ENCODE results near the gene GHSR.
"Not testable (repeated sequence)": the region's sequence is repeated elsewhere in the genome, so short reads cannot be mapped to it uniquely, and the experiment has no call there.

GHSR gene

DNA sequence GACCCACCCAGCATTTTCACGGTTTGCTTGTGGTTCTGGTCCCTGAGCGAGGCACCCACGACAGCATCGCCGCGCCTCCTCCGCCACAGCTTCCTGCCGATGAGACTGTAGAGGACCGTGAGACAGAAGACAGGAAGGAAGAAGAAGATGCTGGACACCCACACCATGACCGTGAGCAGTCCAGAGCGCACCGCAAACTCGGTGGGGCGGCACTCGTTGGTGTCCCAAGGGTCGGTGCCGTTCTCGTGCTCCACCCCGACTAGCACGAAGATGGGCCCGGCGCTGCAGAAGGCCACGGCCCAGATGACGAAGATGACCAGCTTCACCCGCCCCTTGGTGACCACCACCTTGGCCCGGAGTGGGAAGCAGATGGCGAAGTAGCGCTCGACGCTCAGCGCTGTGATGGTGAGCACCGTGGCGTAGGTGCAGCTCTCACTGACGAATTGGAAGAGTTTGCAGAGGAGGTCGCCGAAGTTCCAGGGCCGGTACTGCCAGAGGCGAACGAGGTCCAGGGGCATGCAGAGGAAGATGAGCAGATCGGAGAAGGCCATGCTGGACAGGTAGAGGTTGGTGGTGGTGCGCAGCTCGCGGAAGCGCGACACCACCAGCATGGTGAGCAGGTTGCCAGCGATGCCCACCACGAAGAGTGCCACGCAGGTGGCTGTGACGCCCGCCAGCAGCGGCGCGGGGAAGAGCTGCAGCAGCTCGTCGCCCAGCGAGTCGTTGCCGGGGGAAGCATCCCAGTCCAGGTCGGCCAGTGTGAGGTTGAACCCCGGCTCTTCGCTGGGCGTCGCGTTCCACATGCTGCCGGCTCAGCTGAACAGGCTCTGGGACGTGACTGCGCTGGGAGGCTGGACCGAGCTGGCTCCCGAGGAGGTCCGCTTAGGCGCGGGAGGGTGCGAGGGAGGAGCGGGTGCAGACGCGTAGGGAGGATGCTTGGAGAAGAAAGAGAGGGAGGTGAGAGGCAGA, at the start of gene GHSR:
GHSR (minus strand) TSS at position 846 of the 969 bp plus-strand sequence; CDS start at position 803, 43 bp downstream.
- peak in 6 of 42 donors; percentile 2 to 12 (median 6) for DNase-seq
- intact Hi-C loops (cut with DNase I), result no loop called here

DNA sequence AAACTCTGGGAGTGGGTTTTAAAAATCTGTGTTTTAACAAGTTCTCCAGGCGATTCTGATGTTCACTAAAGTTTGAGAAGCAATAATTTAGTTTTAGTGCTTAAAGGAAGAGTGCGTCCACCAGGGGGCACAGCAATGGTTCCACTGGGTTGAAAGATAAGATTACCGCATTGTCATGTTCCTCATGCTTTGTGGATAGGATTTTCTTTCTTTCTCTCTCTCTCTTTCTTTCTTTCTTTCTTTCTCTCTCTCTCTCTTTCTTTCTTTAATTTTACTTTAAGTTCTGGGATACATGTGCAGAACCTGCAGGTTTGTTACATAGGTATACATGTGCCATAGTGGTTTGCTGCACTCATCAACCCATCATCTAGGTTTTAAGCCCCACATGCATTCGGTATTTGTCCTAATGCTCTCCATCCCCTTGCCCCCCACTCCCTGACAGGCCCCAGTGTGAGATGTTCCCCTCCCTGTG, 42.0 kb upstream of the GHSR start:
- intact Hi-C loops (cut with DNase I), result not testable (repeated sequence)
- DNase-seq, result peak; percentile 23 to 86 (median 70)

DNA sequence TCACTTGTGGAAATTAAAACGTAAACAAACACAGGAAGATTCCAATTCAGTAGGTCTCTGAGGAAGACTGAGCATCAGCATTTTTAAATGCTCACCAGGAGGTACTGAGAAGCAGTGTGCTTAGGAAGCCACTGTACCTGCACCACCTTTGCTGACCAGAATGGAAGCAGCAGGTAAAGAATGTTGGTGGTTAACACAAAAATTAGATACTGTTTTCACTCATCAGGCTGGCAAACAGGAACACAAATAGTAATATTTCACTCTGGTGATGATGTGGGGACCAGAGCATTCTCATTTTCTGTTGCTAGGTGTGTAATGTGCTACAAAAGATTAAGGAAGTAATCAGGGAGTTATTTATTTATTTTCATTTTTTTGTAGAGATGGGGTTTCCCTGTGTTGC, 29.9 kb upstream of the GHSR start:
- intact Hi-C loops (cut with DNase I), result no loop called here
- no peak for DNase-seq

GRCh38 chr3:172476347-172476746, 28.1 kb upstream of the GHSR start:
- intact Hi-C loops (cut with DNase I), result no loop called here
- DNase-seq, result no peak

- intact Hi-C loops (cut with DNase I), result no loop called here
Observed at GRCh38 chr3:172475703-172476102, 27.4 kb upstream of the GHSR start.

GRCh38 chr3:172471903-172472302, 23.6 kb upstream of the GHSR start:
- no peak for DNase-seq
- intact Hi-C loops (cut with DNase I), result no loop called here

More at GRCh38 chr3:172475703-172476102, 27.4 kb upstream of the GHSR start:
- no peak for DNase-seq

DNA sequence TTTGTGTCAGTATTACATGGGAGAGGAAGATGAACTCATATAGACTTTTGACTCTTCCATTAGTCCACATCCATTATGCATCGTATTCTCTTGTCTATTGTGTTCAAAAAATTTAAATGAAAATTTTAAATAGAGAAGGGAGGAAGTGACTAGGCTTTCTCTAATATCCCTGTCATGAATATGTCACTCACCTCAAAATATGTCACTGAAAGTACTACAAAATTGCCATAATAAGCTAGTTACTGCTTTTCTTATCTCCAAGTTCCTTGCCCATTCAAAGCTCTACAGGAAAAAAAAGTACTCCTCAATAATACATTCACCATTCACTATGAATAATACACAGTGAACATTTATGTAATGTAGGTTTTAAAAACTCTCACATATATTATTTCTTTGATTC, 22.3 kb upstream of the GHSR start:
- no peak for DNase-seq
- intact Hi-C loops (cut with DNase I), result no loop called here

DNA sequence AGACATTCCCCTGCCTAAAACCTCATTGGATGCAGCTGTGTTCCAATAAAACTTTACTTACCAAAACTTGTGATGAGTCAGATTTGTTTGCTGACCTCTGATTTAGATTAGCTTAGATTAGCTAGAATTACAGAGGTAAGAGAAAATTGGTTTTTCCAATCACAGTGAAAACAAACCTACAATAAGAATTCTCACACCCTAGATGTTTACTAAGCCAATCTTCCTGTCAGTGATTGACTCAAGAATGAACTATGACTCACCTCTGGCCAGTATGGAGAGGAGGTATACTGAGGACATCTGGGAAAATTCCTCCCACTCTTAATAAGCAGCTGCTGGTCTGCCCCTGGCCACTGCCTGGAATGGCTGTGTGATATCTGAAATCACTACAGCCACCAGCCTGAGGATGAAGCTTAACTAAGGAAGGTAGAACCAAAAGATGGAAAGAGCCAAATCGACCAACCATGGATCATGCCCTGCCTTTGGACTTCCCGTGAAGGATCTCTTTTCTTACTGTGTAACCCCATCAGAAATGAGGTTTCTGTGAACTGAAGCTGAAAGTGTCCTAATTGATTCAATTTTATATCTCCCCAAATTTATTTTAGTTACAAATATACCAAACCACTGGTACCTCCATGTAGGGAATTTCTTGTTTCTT, 19.0 kb upstream of the GHSR start:
- no peak for DNase-seq
- intact Hi-C loops (cut with DNase I), result no loop called here

- DNase-seq, result no peak
- intact Hi-C loops (cut with DNase I), result no loop called here
Observed at GRCh38 chr3:172466553-172467130, 18.4 kb upstream of the GHSR start.

DNA sequence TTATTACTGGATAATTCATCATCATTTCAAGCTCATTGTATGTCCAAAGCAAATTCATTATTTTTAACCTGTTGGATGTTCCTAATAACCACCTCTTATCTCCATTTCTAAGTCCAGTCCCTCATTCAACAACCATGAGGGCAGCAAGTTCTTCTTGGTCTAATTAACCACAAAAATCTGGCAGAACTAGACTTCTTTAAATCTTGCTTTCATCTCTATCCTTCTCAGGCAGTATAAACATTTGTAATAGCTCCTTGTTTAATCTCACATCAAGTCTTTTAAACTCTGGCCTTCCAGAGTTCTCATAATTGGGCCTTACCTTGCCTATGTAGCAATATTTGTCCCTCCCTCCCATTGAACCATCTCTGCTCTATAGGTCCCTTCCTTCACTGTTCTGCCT, 17.0 kb upstream of the GHSR start:
- DNase-seq, result no peak
- intact Hi-C loops (cut with DNase I), result no loop called here

DNA sequence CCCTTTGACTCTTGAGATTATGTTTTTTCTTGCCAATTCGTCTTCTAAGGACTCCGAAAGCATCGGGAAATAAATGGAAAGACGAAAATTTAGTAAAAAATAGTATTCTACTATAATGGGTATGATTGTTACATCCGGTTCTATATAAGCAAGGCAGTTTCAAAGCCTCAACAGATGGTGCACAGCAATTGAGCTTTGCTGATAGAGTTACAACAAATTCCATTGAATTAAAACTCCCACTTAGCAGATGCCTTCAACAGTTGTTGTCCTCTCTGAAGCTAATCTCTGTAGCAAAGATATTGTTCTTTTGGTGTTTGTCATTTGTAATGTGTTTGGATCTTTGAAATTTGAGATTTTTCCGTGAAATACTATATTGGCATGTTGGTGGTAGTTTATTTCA, 16.1 kb upstream of the GHSR start:
- DNase-seq, result no peak
- intact Hi-C loops (cut with DNase I), result no loop called here

- intact Hi-C loops (cut with DNase I), result no loop called here
- DNase-seq, result no peak
Observed at GRCh38 chr3:172461530-172462138, 13.4 kb upstream of the GHSR start.

DNA sequence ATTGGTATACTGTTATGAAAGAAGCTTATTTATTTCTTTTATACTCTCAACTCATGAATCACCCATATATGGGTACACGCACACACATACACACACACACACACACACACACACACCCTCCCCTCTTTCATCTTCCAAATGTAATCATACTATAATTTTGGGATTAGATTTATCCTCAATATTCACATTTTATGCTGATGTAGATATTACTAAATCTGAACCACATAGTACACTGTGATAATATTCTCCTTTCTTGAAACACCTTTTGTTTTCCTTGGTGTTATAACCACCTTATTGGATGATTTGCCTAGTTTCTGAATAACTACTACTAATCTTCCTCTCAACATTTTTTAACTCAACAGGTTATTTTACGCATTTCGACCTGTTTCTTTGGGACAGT, 8.1 kb upstream of the GHSR start:
- DNase-seq, result no peak
- intact Hi-C loops (cut with DNase I), result no loop called here

GRCh38 chr3:172454180-172454579, 5.9 kb upstream of the GHSR start:
- intact Hi-C loops (cut with DNase I), result no loop called here
- no peak for DNase-seq

- peak in 2 of 42 donors; percentile 12 to 14 for DNase-seq
- intact Hi-C loops (cut with DNase I), result no loop called here
Observed at GRCh38 chr3:172449466-172450149, 1.4 kb upstream of the GHSR start.

- peak in 1 of 42 donors; percentile 11 for DNase-seq
- intact Hi-C loops (cut with DNase I), result no loop called here
Observed at GRCh38 chr3:172448661-172449465, 607 bp upstream of the GHSR start.

DNA sequence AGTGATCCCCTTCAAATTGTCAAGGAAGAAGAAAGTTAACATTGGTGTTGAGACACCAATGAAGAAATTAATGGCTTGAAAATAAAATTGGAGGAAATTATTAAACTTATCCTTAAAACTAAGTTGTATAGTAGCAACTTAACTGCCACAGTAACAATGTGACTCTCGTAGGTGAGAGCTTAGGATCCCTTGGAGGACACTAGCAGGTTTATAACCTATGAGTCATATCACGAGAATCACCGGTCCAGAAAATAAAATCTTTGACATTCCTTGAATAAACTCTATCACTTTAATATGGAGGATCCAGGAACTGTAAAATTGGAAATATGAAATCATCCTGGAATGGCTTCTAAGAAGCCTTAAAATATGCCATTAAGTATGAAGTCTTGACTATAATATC, 2.1 kb downstream of the GHSR start:
- DNase-seq, result no peak
- intact Hi-C loops (cut with DNase I), result no loop called here

- DNase-seq, result no peak
- intact Hi-C loops (cut with DNase I), result no loop called here
Observed at GRCh38 chr3:172444821-172445220, 3.4 kb downstream of the GHSR start.

All from head of caudate nucleus (tissue), 42 donors.